ENCODE results near the gene IL22RA2. TPM values are rescaled to one million over a fixed set of nuclear protein-coding genes. Genes with fewer than 3 reads are reported as not detected.

Gene IL22RA2
- total RNA-seq, 1 experiment from 2014 or later: not detected

GRCh38 chr6:137193256-137194070, 20.0 kb upstream of the IL22RA2 start:
- POLR2A ChIA-PET: no interaction called here
- H3K9me3 Mint-ChIP-seq: peaks cover 53% of the 10 kb centered on the region
- no peaks in the 10 kb centered on the region; the same call in 1 of the 2 replicates for H3K27me3 Mint-ChIP-seq (ENCODE audit: low read depth)
- peaks cover 41% of the 10 kb centered on the region for H3K36me3 Mint-ChIP-seq
- no peaks in the 10 kb centered on the region for H3K4me1 Mint-ChIP-seq
- ATAC-seq: no peak
- CTCF ChIA-PET: interaction anchor here (0.8 kb wide), 1 partner anchor 22 kb away, joined by 3 read pairs; no protein-coding TSS in a partner anchor
- no peak for DNase-seq (ENCODE audit: low spot score)
- H3K4me3 Mint-ChIP-seq: no peak overlapping the region
- no peak overlapping the region for H3K27ac Mint-ChIP-seq
- TF ChIP-seq CTCF (IDR thresholded peaks at IDR 0.05): no peak
- no peak for TF ChIP-seq ATF1 (CRISPR knock-in tag; IDR thresholded peaks at IDR 0.05)
- no peak for TF ChIP-seq NFE2L1 (CRISPR knock-in tag; IDR thresholded peaks at IDR 0.05)
- TF ChIP-seq, protein P1, sequence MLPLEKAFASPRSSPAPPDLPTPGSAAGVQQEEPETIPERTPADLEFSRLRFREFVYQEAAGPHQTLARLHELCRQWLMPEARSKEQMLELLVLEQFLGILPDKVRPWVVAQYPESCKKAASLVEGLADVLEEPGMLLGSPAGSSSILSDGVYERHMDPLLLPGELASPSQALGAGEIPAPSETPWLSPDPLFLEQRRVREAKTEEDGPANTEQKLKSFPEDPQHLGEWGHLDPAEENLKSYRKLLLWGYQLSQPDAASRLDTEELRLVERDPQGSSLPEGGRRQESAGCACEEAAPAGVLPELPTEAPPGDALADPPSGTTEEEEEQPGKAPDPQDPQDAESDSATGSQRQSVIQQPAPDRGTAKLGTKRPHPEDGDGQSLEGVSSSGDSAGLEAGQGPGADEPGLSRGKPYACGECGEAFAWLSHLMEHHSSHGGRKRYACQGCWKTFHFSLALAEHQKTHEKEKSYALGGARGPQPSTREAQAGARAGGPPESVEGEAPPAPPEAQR (CRISPR knock-in tag; IDR thresholded peaks at IDR 0.05): no peak

- no peak for DNase-seq (ENCODE audit: low spot score)
- H3K9me3 Mint-ChIP-seq: peaks cover 54% of the 10 kb centered on the region
- ATAC-seq: no peak
- H3K27me3 Mint-ChIP-seq (ENCODE audit: low read depth): no peaks in the 10 kb centered on the region; the same call in 1 of the 2 replicates
- POLR2A ChIA-PET: no interaction called here
- H3K36me3 Mint-ChIP-seq: peaks cover 39% of the 10 kb centered on the region
- H3K27ac Mint-ChIP-seq: no peak overlapping the region
- CTCF ChIA-PET: no interaction called here
- no peaks in the 10 kb centered on the region for H3K4me1 Mint-ChIP-seq
- H3K4me3 Mint-ChIP-seq: no peak overlapping the region
- TF ChIP-seq NFYB (CRISPR knock-in tag; conservative IDR thresholded peaks at IDR 0.05; ENCODE audit: low read depth) (no peak), ZNF263 (CRISPR knock-in tag; IDR thresholded peaks at IDR 0.05; ENCODE audit: low read depth) (no peak), AR (CRISPR knock-in tag; IDR thresholded peaks at IDR 0.05) (no peak), GABPB1 (CRISPR knock-in tag; IDR thresholded peaks at IDR 0.05) (no peak), ESRRA (CRISPR knock-in tag; IDR thresholded peaks at IDR 0.05; ENCODE audit: borderline replicate concordance) (no peak), ATF2 (CRISPR knock-in tag; IDR thresholded peaks at IDR 0.05; ENCODE audit: borderline replicate concordance, low read depth) (no peak), FOXJ3 (CRISPR knock-in tag; IDR thresholded peaks at IDR 0.05; ENCODE audit: borderline replicate concordance) (no peak), HMGA2 (CRISPR knock-in tag; IDR thresholded peaks at IDR 0.05) (no peak)
- TF ChIP-seq, protein P2, sequence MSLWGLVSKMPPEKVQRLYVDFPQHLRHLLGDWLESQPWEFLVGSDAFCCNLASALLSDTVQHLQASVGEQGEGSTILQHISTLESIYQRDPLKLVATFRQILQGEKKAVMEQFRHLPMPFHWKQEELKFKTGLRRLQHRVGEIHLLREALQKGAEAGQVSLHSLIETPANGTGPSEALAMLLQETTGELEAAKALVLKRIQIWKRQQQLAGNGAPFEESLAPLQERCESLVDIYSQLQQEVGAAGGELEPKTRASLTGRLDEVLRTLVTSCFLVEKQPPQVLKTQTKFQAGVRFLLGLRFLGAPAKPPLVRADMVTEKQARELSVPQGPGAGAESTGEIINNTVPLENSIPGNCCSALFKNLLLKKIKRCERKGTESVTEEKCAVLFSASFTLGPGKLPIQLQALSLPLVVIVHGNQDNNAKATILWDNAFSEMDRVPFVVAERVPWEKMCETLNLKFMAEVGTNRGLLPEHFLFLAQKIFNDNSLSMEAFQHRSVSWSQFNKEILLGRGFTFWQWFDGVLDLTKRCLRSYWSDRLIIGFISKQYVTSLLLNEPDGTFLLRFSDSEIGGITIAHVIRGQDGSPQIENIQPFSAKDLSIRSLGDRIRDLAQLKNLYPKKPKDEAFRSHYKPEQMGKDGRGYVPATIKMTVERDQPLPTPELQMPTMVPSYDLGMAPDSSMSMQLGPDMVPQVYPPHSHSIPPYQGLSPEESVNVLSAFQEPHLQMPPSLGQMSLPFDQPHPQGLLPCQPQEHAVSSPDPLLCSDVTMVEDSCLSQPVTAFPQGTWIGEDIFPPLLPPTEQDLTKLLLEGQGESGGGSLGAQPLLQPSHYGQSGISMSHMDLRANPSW (CRISPR knock-in tag; conservative IDR thresholded peaks at IDR 0.05; ENCODE audit: low read depth): no peak
- TF ChIP-seq, protein P3, sequence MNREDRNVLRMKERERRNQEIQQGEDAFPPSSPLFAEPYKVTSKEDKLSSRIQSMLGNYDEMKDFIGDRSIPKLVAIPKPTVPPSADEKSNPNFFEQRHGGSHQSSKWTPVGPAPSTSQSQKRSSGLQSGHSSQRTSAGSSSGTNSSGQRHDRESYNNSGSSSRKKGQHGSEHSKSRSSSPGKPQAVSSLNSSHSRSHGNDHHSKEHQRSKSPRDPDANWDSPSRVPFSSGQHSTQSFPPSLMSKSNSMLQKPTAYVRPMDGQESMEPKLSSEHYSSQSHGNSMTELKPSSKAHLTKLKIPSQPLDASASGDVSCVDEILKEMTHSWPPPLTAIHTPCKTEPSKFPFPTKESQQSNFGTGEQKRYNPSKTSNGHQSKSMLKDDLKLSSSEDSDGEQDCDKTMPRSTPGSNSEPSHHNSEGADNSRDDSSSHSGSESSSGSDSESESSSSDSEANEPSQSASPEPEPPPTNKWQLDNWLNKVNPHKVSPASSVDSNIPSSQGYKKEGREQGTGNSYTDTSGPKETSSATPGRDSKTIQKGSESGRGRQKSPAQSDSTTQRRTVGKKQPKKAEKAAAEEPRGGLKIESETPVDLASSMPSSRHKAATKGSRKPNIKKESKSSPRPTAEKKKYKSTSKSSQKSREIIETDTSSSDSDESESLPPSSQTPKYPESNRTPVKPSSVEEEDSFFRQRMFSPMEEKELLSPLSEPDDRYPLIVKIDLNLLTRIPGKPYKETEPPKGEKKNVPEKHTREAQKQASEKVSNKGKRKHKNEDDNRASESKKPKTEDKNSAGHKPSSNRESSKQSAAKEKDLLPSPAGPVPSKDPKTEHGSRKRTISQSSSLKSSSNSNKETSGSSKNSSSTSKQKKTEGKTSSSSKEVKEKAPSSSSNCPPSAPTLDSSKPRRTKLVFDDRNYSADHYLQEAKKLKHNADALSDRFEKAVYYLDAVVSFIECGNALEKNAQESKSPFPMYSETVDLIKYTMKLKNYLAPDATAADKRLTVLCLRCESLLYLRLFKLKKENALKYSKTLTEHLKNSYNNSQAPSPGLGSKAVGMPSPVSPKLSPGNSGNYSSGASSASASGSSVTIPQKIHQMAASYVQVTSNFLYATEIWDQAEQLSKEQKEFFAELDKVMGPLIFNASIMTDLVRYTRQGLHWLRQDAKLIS (CRISPR knock-in tag; IDR thresholded peaks at IDR 0.05; ENCODE audit: borderline replicate concordance): no peak
These were observed 19.4 kb upstream of the IL22RA2 start for GRCh38 chr6:137192821-137193220.

All from WTC11 (cell line).